Inflammatory macrophage treated with lipopolysaccharide for 1 hour (primary cell): Measurements from ENCODE around the gene ZCWPW1.
"Not testable (repeated sequence)": the region's sequence is repeated elsewhere in the genome, so short reads cannot be mapped to it uniquely, and the experiment has no call there.

Experiments used
- DNase-seq, 2 donors: peaks; one replicate each; pipeline ENCODE4 v3.0.0-alpha.2; 2020 to 2022

Gene ZCWPW1

DNA sequence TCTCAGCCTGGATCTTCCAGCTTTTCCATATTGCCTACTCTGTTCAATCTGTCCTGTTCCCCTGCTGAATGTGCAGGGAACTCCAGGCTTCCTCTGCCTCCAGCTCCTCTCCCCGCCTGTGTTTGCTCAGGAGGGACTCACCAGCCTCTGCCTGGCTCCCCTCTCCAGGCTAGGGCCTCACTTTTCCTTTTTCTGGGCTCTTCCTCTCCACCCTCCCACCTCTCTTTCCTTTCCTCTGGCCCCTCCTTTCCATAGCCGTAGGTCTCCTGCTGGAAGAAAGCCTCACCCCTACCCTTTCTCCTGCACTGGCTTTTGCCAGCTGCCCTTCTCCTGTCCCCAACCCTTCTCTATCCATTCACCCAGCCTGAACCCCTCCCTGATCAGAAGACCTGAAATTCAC is 30.3 kb downstream of the ZCWPW1 start:
- DNase-seq, result no peak

DNA sequence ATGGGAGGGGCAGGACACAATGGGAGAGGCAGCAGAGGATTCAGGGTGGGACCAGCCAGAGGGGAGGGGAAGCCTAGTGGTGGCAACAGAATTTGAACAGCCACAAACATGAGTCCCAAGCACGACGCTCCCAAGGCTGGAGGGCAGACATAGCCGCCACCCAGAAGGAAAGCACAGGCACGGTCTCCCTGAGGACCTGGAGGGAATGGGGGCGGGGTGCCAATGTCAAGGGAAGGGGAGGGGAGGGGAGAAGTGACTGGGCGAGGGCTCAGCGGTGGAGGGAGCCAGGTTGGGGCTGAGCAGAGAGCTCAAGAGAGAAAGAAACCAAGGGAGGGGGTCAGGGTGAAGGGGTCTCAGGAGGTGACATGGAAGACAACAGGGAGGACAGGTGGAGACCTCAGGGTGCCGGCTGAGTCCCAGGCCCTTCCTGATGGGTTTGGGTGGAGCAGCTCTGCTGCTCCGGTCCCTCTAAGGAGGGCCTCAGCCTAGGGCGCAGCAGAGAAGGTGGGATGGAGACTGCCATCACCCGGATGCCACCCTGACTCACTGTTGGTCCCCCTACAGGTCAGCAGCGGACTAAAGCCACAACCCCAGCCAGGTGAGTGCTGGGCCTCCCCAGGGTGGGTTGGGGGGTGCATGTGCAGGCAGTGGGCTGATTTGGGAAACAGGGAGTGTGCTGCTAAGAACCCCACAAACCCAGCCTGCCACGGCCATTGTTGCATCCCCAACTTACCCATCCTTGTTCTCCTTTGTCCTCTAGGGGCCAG is 31.0 kb downstream of the ZCWPW1 start:
- no peak for DNase-seq

DNA sequence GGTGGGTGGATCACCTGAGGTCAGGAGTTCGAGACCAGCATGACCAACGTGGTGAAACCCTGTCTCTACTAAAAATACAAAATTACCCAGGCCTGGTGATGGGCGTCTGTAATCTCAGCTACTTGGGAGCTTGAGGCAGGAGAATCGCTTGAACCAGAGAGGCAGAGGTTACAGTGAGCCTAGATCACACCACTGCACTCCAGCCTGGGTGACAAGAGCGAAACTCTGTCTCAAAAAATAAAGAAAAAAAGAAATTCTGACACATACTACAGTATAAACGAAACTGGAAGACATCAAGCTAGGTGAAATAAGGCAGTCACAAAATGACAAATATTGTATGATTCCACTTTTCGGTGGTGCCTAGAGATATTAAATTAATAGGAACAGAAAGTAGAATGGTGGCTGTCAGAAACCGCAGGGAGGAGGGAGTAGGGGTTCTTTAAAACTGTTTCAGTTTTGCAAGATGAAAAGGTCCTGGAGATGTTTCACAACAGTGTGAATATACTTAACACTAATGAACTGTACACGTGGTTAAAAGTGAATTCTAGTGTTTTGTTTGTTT is 32.0 kb downstream of the ZCWPW1 start:
- DNase-seq, result peak; percentile 84 to 89

DNA sequence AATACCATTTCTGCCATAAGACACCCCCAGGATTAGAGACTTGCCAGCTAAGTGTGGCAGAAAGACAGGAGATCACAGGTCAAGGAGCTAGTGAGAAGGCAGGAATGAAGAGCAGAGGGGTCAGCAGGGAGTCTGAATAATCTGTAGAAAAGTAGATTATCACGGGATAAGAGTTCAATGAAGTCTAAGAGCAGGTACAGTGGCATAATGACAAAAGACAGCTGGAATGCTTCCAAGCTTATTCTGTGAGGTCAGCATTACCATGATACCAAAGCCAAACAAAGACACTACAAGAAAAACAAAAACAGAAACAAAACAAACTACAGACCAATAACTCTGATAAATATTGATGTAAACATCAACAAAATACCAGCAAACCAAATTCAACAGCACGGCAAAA is 34.4 kb downstream of the ZCWPW1 start:
- DNase-seq, result no peak

DNA sequence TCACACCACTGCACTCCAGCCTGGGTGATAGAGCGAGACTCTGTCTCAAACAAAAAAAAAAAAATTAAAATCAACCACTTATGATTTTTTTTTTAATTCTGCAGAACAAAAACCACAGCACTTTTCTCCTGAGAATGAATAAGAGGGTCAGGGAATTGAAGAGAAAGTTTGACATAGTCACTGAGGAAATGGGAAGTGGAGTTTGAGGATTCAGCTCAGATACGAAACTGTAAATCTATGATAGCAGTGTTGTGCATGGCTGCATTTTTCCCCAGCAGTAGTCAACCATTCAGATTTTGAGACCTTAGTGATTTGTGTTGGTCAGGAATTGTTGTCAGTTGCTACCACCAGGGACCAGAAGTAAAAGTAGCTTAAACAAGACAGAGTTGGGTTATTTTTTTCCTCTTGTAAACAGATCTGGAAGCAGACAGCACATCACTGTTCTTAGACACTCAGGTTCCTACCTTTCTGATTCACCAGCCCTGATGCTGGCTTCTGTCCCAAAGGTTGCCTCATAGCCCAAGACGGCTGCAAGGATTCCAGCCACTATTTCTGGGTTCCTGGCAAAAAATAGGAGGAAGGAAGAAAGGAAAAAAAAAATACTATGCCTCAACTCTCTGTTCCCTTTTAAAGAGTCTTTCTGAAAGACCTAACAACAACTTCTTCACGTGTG is 35.1 kb downstream of the ZCWPW1 start:
- no peak for DNase-seq

DNA sequence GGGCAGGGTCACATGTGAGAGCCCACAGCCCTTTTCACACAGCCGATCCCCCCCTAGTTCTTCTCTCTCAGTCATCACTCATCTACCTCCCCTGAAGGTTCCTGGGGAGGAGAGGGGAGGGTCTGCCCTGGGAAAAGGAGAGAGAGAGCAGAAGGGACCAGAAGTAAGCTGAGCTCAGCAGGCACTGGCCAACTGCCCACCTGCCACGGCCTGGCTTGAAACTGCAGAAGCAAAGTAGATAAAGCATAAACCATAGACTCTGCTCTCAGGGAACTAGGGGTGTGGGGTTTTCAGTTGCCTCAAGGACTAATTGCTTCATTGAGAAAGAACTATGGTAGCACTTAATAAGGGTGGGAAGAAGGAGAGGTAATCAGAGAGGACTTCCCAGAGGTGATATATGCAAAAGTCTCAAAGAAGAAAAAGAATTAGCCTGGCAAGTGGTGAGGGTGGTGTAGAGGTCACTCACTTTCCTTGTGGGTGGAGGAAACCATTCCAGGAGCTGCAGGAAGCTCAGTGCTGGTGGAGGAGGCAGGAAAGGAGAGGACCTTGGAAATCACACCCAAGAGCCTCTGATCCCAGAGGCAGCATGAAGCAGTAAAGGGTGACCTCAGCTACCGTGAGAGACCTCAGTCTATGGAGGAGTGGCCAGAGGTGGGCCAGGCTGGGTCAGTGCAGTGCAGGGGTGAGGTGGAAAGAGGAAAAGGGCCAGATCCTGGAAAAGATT is 38.1 kb downstream of the ZCWPW1 start:
- no peak for DNase-seq

DNA sequence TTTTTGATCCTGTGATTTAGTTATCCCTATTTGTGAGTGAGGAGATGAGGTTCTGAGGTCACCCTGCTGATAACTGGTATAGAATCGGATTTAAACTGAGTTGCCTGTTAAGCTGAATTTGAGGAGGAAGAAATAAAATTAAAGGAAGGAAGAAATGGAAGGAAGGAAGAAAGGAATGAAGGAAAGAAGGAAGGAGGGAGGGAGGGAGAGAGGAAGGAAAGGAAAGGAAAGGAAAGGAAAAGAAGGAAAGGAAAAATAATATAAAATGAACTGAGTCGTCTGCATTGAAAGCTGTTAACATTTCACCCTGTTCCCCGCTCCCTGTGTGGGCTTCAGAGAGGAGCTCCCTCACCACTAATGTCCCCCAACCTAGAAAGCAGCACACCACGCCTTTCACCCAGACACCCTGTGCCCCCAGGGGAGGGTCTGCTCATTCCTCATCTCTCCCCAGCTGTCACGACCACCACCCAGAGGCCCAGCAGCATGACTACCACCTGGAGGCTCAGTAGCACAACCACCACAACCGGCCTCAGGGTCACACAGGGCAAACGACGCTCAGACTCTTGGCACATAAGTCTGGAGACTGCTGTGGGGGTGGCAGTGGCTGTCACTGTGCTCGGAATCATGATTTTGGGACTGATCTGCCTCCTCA is 38.9 kb downstream of the ZCWPW1 start:
- no peak for DNase-seq

DNA sequence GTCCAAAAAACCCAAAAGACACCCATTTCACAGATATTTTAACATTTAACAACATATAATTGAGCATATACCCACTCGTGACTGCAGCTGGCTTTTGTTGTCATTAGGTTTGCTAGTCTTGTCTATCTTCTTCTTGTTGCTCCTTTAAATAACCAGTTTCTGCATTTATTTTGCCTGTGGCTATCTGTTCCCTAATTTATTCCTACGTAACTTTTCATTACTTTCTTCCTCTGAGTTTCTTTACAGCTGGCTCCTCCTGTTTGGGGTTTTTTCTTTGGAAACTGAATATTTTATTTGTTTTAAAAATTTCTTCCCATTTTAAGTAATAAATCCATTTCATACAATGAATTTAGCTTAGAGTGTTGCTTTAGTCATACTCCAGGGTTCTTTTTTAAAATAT is 40.8 kb downstream of the ZCWPW1 start:
- peak in 1 of 2 donors; percentile 51 for DNase-seq

DNA sequence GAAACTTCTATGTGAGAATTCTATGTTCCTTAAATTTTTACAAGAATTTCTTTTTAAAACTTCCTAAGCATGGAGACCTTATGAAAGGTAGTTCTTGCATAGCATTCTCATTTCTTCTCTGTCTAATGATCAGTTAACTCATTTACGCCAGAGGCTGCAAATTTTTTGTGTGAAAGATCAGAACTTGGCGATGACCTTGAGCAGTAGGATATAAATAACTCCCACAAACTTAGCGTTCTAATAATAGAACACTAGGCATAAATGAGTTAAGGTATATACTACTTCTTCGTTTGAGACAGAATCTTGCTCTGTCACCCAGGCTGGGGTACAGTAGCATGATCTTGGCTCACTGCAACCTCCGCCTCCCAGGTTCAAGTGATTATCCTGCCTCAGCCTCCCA is 41.6 kb downstream of the ZCWPW1 start:
- DNase-seq, result no peak

DNA sequence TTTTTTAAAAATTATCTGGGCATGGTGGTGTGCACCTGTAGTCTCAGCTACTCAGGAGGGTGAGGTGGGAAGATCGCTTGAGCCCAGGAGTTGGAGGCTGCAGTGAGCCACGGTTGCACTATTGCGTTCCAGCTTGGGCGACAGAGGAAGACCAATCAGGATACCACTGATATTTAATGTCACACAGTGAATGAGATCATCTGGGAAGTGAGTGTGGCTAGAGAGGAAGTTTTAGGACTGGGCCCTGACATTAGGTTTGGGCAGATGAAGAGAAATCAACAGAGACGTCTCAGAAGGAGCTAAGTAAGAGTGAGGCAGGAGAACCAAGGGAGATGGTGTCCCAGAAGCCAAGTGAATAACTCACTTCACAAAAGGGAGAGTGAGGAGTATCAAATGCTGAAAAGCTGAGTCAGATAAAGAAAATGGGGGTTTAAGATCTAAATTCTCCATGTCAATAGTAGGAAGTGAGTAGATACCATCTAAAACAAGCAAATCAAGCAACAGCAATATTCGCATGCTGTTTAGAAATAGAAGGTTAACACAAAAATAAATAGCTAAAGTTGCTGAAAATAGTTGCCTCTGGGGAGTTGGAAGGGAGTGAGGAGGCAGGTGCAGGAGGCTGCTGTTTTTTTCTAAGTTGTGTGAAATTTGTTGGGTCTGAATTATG is 43.7 kb downstream of the ZCWPW1 start:
- peak; percentile 70 to 77 for DNase-seq

DNA sequence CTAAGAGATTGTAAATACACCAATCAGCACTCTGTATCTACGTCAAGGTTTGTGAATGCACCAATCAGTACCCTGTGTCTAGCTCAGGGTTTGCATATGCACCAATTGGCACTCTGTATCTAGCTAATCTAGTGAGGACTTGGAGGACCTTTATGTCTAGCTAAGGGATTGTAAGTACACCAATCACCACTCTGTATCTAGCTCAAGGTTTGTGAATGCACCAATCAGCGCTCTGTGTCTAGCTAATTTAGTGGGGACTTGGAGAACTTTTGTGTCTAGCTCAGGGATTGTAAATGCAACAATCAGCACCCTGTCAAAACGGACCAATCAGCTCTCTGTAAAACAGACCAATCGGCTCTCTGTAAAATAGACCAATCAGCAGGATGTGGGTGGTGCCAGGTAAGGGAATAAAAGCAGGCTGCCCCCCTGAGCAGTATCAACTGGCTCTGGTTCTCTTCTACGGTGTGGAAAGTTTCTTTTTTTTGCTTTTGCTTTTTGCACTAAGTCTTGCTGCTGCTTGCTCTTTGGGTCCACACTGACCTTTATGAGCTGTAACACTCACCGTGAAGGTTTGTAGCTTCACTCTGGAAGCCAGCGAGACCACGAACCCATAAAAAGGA is 46.2 kb downstream of the ZCWPW1 start:
- not testable (repeated sequence) for DNase-seq

DNA sequence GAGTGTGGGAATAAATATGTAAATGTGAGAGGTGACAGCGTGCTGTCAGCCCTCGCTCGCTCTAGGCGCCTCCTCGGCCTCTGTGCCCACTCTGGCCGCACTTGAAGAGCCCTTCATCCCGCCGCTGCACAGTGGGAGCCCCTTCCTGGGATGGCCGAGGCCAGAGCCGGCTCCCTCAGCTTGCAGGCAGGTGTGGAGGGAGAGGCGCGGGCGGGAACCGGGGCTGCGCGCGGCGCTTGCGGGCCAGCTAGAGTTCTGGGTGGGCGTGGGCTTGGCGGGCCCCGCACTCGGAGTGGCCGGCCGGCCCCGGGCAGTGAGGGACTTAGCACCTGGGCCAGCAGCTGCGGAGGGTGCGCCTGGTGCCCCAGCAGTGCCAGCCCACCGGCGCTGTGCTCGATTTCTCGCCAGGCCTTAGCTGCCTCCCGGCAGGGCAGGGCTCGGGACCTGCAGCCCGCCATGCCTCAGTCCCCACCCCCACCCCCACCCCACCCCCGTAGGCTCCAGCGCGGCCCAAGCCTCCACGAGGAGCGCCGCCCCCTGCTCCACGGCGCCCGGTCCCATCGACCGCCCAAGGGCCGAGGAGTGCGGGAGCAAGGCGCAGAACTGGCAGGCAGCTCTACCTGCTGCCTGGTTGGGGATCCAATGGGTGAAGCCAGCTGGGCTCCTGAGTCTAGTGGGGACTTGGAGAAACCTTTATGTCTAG is 46.8 kb downstream of the ZCWPW1 start:
- not testable (repeated sequence) for DNase-seq

DNA sequence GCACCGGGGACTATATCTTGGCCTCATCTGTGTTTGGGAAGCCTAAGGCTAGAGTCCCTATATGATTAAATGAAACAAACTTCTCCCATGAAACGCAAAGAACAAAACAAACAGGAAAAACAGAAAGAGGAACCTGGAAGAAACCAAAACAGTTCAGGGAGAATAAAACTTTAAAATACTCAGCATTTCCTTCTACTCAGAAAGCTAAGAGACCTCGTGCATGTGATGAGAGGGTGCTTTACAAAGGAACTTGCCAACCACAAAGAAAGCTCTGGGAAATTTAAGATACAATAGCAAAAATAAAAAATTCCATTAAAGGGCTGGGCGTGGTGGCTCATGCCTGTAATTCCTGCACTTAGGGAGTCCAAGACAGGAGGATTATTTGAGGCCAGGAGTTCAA is 48.3 kb downstream of the ZCWPW1 start:
- DNase-seq, result peak; percentile 68 to 81

DNA sequence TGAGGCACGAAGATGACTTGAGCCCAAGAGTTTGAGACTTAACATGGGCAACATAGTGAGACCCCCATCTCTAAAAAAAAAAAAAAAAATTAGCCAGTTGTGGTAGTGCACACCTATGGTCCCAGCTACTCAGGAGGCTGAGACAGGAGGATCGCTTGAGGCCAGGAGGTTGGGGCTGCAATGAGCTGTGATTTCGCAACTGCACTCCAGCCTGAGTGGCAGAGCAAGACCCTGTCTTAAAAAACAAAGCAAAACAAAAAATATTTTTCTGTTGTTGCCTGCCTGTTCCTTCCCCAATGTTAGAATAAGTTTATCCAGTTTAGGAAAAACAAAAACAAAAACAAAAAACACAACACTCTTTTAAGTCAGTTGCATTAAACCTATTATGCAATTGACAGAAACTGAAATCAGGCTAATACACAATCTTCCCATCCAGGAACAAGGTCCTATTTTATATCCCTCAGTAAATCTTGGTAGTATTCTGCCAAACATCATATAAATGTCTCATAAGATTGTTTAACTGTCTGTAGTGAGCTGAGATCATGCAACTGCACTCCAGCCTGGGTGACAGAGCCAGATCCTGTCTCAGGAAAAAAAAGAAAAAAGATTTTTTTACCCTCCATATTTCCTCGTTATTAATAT is 50.3 kb downstream of the ZCWPW1 start:
- DNase-seq, result no peak

DNA sequence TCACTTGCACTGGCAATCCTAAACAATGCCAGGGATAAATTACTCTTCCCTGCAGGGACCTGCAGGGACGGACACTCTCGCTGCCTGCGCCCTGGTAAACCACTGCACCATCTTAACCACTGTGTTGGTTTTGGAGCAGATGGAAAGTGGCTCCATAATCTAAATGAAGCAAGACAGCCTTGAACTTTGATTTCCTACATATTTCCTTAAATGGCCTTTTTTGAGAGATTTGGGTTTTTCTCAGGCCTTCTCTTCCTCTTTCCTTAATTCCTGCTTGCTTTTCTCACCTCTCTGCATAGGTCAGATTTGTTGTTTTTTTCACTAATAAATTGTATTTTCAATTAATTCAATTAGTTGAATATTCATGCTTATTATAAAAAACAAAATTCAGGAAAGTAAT is 52.4 kb downstream of the ZCWPW1 start:
- DNase-seq, result no peak

DNA sequence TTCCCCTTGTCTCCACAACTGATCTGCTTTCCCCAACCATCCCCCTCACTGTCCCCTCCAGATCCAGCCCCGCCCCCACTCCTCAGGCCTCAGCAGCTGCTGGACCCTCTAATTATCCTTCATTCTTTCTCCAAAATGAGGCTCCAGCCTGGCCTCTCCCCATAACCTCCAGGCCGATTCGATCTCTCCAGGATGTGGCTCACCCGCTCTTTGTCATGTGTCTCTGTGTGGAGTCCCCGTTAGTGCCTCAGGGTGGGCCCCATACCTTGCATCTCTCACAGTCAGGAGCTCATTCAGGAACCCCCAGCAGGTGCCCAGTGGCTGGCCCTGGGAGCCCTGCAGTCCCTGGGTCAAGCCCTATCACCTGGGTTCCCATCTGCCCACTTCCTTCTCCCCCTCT is 53.9 kb downstream of the ZCWPW1 start:
- DNase-seq, result no peak

DNA sequence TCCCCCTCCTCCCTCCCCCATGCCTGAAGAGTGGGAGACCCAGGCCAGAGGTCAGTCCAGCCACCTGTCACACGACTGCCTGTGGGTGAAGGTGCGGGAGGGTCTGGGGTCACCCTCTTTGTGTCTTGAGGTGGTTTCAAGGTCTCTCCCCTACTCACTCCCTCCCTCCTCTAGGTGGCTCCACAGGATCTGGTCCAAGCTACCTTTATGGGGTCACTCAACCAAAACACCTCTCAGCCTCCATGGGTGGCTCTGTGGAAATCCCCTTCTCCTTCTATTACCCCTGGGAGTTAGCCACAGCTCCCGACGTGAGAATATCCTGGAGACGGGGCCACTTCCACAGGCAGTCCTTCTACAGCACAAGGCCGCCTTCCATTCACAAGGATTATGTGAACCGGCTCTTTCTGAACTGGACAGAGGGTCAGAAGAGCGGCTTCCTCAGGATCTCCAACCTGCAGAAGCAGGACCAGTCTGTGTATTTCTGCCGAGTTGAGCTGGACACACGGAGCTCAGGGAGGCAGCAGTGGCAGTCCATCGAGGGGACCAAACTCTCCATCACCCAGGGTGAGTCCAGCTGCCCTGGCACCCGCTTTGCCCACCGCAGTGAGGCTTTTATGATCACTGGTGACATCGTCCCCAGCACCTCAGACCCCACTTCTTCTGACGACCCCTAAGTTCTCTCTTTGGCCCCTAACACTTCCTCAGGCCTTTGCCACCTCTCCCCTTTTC is 54.5 kb downstream of the ZCWPW1 start:
- DNase-seq, result not testable (repeated sequence)

DNA sequence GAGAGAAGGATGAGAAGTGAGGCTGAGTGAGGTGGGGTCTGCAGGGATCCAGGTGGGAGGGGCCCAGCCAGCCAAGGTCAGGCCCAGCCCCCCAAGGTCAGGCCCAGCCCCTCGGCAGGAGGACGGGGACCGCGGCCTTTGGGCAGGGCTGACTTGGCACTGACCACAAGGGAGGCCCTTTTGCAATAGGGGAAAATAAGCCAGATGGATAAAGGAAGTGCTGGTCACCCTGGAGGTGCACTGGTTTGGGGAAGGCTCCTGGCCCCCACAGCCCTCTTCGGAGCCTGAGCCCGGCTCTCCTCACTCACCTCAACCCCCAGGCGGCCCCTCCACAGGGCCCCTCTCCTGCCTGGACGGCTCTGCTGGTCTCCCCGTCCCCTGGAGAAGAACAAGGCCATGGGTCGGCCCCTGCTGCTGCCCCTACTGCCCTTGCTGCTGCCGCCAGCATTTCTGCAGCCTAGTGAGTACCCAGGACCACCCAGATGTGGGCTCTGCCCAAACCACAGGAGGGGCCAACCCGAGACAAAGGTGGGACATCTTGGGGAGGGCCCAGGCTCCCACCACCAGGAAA is 55.2 kb downstream of the ZCWPW1 start, which contains the start of gene PILRA:
Gene PILRA, plus strand, starts transcription at position 227 of the 571 bp plus-strand sequence. Its CDS starts 170 bp downstream, at position 397.
- DNase-seq, result peak; percentile 87

DNA sequence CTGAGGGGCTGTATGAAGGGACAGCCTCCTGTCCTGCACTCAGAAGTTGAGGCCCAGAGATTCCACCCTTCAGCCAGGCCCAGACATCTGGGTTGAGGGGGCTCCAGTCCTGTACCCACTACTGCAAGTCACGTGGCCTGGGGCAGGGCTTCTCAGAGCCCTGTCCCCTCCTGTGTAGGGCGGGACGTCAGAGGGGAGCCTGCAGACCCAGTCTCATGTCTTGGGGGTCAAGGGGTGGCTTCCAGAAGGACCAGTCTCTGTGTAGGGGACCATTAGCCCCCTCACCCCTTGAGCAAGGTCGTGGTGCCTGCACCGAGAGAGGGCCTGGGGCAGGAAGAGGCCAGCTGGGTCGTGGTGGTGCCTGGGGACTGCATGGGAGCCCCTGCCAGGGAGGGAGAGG is 55.8 kb downstream of the ZCWPW1 start:
- DNase-seq, result peak in 1 of 2 donors; percentile 60

DNA sequence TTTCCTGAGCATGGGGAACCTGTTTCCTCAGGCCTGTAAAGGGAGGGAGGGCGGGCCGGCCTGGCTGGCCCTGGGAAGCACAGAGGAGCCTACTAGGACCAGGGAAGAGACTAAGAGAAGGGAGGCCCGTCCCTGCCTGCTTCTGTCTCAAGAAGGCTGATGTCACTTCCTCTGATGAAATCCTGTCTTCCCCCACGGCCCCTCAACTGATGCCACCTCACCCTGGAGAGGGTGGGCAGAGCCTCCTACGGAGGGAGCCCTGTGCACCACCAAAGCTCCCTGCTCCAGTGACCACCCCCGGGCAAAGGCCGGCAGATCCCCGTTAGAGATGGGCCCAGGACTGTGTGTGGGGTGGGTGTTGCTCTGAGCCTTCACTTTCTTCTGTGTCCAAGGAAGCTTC is 56.2 kb downstream of the ZCWPW1 start:
- DNase-seq, result peak; percentile 96 to 98
